ENCODE data around the gene NKX2-1. TPM values are rescaled to one million over a fixed set of nuclear protein-coding genes. Genes with fewer than 3 reads are reported as not detected.

Gene NKX2-1
- total and polyA plus RNA-seq, 8 donors: 13.4 TPM; not detected in 7

- Histone ChIP-seq H3K4me1 (peaks cover 5 to 43% (median 22%) of the 10 kb centered on the region in 4 donors), H3K27ac (no peak overlapping the region), H3K36me3 (no peaks in the 10 kb centered on the region), H3K27me3 (peaks cover 32 to 98% (median 96%) of the 10 kb centered on the region in 3 donors), H3K9me3 (peaks cover 0 to 34% (median 5%) of the 10 kb centered on the region in 4 donors), H3K4me3 (no peak overlapping the region)
- 4 to 17% (median 8%) methylated on average over 23 to 28 of the region's 28 CpGs for WGBS, 5 donors
- intact Hi-C loops (cut with DNase I; ENCODE audit: low total_unique reads): no loop called here
- DNase-seq: no peak
- TF ChIP-seq POLR2A (IDR thresholded peaks at IDR 0.05) (no peak), CTCF (IDR thresholded peaks at IDR 0.05) (no peak), EP300 (IDR thresholded peaks at IDR 0.05) (no peak), POLR2AphosphoS5 (IDR thresholded peaks at IDR 0.05) (no peak)
Observed at GRCh38 chr14:36507847-36508417, 12.1 kb downstream of the NKX2-1 start.

- H3K27me3 ChIP-seq: peaks cover 32 to 98% (median 96%) of the 10 kb centered on the region in 3 donors
- peaks cover 5 to 33% (median 18%) of the 10 kb centered on the region in 4 donors for H3K4me1 ChIP-seq
- no peak for DNase-seq
- H3K4me3 ChIP-seq: no peak overlapping the region
- H3K9me3 ChIP-seq: peaks cover 0 to 34% (median 5%) of the 10 kb centered on the region in 4 donors
- TF ChIP-seq CTCF (IDR thresholded peaks at IDR 0.05) (no peak), POLR2AphosphoS5 (IDR thresholded peaks at IDR 0.05) (no peak), EP300 (IDR thresholded peaks at IDR 0.05) (no peak), POLR2A (IDR thresholded peaks at IDR 0.05) (no peak)
- H3K27ac ChIP-seq: no peak overlapping the region
- intact Hi-C loops (cut with DNase I; ENCODE audit: low total_unique reads): no loop called here
- 9 to 15% (median 12%) methylated on average over 9 to 10 of the region's 10 CpGs for WGBS, 5 donors
- no peaks in the 10 kb centered on the region for H3K36me3 ChIP-seq
Observed at GRCh38 chr14:36506732-36507614, 13.1 kb downstream of the NKX2-1 start.

GRCh38 chr14:36505892-36506731 lies 13.9 kb downstream of the NKX2-1 start:
- H3K27me3 ChIP-seq: peaks cover 32 to 100% (median 94%) of the 10 kb centered on the region in 3 donors
- no peak overlapping the region for H3K27ac ChIP-seq
- H3K4me3 ChIP-seq: no peak overlapping the region
- peaks cover 0 to 34% (median 5%) of the 10 kb centered on the region in 4 donors for H3K9me3 ChIP-seq
- WGBS, 5 donors: 3 to 11% (median 5%) methylated on average over 21 to 35 of the region's 35 CpGs
- peaks cover 5 to 33% (median 18%) of the 10 kb centered on the region in 4 donors for H3K4me1 ChIP-seq
- no peak for DNase-seq
- TF ChIP-seq EP300 (IDR thresholded peaks at IDR 0.05) (no peak), POLR2AphosphoS5 (IDR thresholded peaks at IDR 0.05) (no peak), CTCF (IDR thresholded peaks at IDR 0.05) (no peak), POLR2A (IDR thresholded peaks at IDR 0.05) (no peak)
- intact Hi-C loops (cut with DNase I; ENCODE audit: low total_unique reads): no loop called here
- H3K36me3 ChIP-seq: no peaks in the 10 kb centered on the region

Measured in stomach (tissue), 9 donors.